K562 (cell line): ENCODE data around the gene RNASE2. TPM values are rescaled to one million over a fixed set of nuclear protein-coding genes. Genes with fewer than 3 reads are reported as not detected.

Source experiments
- ATAC-seq: fragments of 200-7000 bp; cut with Tn5 transposase; 3 replicates; pipeline ENCODE4 v1.9.1; 2020; ENCODE audit warnings: moderate library complexity
- BruUV-seq: library from RNA; stranded (reverse); fragments of 400-500 nt; replicated peaks from 2 replicates; lab custom pipeline; 2021; lab: Mats Ljungman, UMichigan
- CTCF ChIA-PET: fragments of 300-600 bp; formaldehyde crosslinking; extraction: SDS; loops from one replicate; lab custom pipeline; 2021; ENCODE audit warnings: low intra/inter-chr PET ratio; lab: Yijun Ruan, JAX
- POLR2A ChIA-PET: fragments of 300-600, 350-650 bp; sonication (Branson Sonifier 250); formaldehyde crosslinking; extraction: SDS; loops from one replicate; lab custom pipeline; 2021; ENCODE audit warnings: antibody characterized with exemption, inconsistent platforms; lab: Yijun Ruan, JAX
- DNase-seq, 4 experiments: peaks; one replicate each; pipeline versions ENCODE4 v3.0.0 to v3.0.0-alpha.2; 2011 to 2018; ENCODE audit warnings: low spot score in 3 of 4, mixed read lengths in 3 of 4; ENCODE audit errors: extremely low read depth in 1 of 4
- FAIRE-seq: peaks from 2 replicates; lab custom pipeline; 2011; peaks lifted over from hg19 to GRCh38; lab: Jason Lieb, UNC
- H2AFZ ChIP-seq: 2 replicates; pipeline ENCODE4 v1.6.0; 2011; ENCODE audit warnings: low read depth, low read length, control low read depth, inconsistent platforms
- H3K27ac ChIP-seq: fragments of 200-600 bp; 3 replicates; pipeline ENCODE4 v1.8.0; 2011; ENCODE audit warnings: low read depth, mild to moderate bottlenecking, control low read depth, inconsistent platforms, low read length, moderate library complexity, mixed read lengths; ENCODE audit errors: extremely low read depth
- H3K27me3 ChIP-seq, 2 experiments: fragments of 300-600 bp in 1 of 2; 2 replicates in 1 of 2; 3 replicates in 1 of 2; pipeline versions ENCODE4 v1.6.0 to v1.8.0; 2011; ENCODE audit warnings: inconsistent platforms in 2 of 2, low read length in 2 of 2, mild to moderate bottlenecking in 1 of 2, mixed read lengths in 1 of 2, moderate library complexity in 1 of 2; ENCODE audit not compliant: control insufficient read depth in 2 of 2, insufficient read depth in 2 of 2
- H3K36me3 ChIP-seq: fragments of 300-600 bp; 3 replicates; pipeline ENCODE4 v1.8.0; 2011; ENCODE audit warnings: mild to moderate bottlenecking, low read length, inconsistent platforms; ENCODE audit not compliant: control insufficient read depth, insufficient read depth
- H3K4me1 ChIP-seq, 2 experiments: fragments of 200-600 bp in 1 of 2; replicated peaks in 1 of 2; 2 replicates in 1 of 2; 3 replicates in 1 of 2; pipeline versions ENCODE4 v1.5.1 to v1.8.0; 2011; ENCODE audit warnings: inconsistent platforms in 2 of 2, low read length in 2 of 2, mild to moderate bottlenecking in 1 of 2, mixed read lengths in 1 of 2, moderate library complexity in 1 of 2; ENCODE audit not compliant: control insufficient read depth in 2 of 2, insufficient read depth in 2 of 2
- H3K4me2 ChIP-seq: 2 replicates; pipeline ENCODE4 v1.6.1; 2011; ENCODE audit warnings: low read length, control low read depth, inconsistent platforms, mixed read lengths; ENCODE audit not compliant: insufficient read depth
- H3K4me3 ChIP-seq: fragments of 200-600 bp; sonication (generic), shearing (Covaris generic); 2 replicates; pipeline ENCODE4 v1.5.1; 2016; ENCODE audit warnings: control low read depth, inconsistent platforms
- H3K79me2 ChIP-seq: fragments of 200-600 bp; 3 replicates; pipeline ENCODE4 v1.8.0; 2011; ENCODE audit warnings: low read length, inconsistent platforms; ENCODE audit not compliant: control insufficient read depth, insufficient read depth
- H3K9ac ChIP-seq, 2 experiments: 2 replicates each; pipeline versions ENCODE4 v1.6.0 to v1.6.1; 2011; ENCODE audit warnings: low read depth in 2 of 2, low read length in 2 of 2, control low read depth in 1 of 2, inconsistent platforms in 1 of 2, mild to moderate bottlenecking in 1 of 2, mixed read lengths in 1 of 2; ENCODE audit not compliant: insufficient read depth in 1 of 2
- H3K9me1 ChIP-seq: one replicate; pipeline ENCODE4 v1.6.0; 2011; ENCODE audit warnings: inconsistent platforms, mild to moderate bottlenecking, low read length, moderate library complexity; ENCODE audit not compliant: control insufficient read depth, insufficient read depth
- H3K9me3 ChIP-seq: replicated peaks from 2 replicates; pipeline ENCODE4 v1.5.1; 2011; ENCODE audit warnings: low read depth, low read length, inconsistent platforms; ENCODE audit not compliant: control insufficient read depth, insufficient read depth
- H4K20me1 ChIP-seq: replicated peaks from 2 replicates; pipeline ENCODE4 v1.6.1; 2011; ENCODE audit warnings: low read length, inconsistent platforms, mixed read lengths; ENCODE audit not compliant: control insufficient read depth, insufficient read depth
- CBX1 ChIP-seq: sonication (generic); IDR thresholded peaks from 2 replicates; pipeline ENCODE4 v1.6.1; 2016; ENCODE audit warnings: antibody characterized with exemption, low read depth, mild to moderate bottlenecking
- GATAD2A ChIP-seq: fragments of 450-650 bp; IDR thresholded peaks from 2 replicates; pipeline ENCODE4 v1.6.1; 2017
- RFX1 ChIP-seq: fragments of 450-650 bp; IDR thresholded peaks from 2 replicates; pipeline ENCODE4 v1.6.1; 2016; ENCODE audit warnings: mild to moderate bottlenecking, moderate library complexity
- SOX6 ChIP-seq: fragments of 450-650 bp; IDR thresholded peaks from 2 replicates; pipeline ENCODE4 v1.6.1; 2014; ENCODE audit warnings: mild to moderate bottlenecking
- STAT5A ChIP-seq: IDR thresholded peaks from 2 replicates; pipeline ENCODE4 v1.6.1; 2012; ENCODE audit warnings: low read length, inconsistent platforms, borderline replicate concordance
- ZBED1 ChIP-seq: IDR thresholded peaks from 2 replicates; pipeline ENCODE4 v1.6.1; 2014
- ZBTB1 ChIP-seq: sonication (generic); formaldehyde crosslinking; IDR thresholded peaks from 2 replicates; pipeline ENCODE4 v1.8.1; 2023; ENCODE audit warnings: missing genetic modification reagents, low read depth, mild to moderate bottlenecking, borderline replicate concordance
- ZBTB17 ChIP-seq: fragments of 450-650 bp; formaldehyde crosslinking; IDR thresholded peaks from 2 replicates; pipeline ENCODE4 v1.4.0; 2020; ENCODE audit warnings: mild to moderate bottlenecking
- ZNF23 ChIP-seq: fragments of 250-450 bp; sonication (Bioruptor Pico); IDR thresholded peaks from 2 replicates; pipeline ENCODE4 v1.4.0; 2020; ENCODE audit warnings: mild to moderate bottlenecking
- ZNF354B ChIP-seq: fragments of 250-450 bp; sonication (Bioruptor Pico); IDR thresholded peaks from 2 replicates; pipeline ENCODE4 v1.4.0; 2020
- ZNF699 ChIP-seq: fragments of 250-450 bp; sonication (Bioruptor Pico); IDR thresholded peaks from 2 replicates; pipeline ENCODE4 v1.8.0; 2021; ENCODE audit warnings: mild to moderate bottlenecking, moderate library complexity; ENCODE audit not compliant: insufficient replicate concordance
- WGBS: fragments of 100-300 bp; shearing (Covaris generic); methylation state at CpG from one replicate; pipeline ENCODE4 v1.1.6; 2016; ENCODE audit warnings: low coverage, mixed read lengths; ENCODE audit not compliant: insufficient coverage; ENCODE audit errors: missing lambda C conversion rate; 5-methylcytosine and 5-hydroxymethylcytosine counted together
- in situ Hi-C: fragments of 300-500 bp; cut with MboI; formaldehyde crosslinking; loops from 4 replicates; pipeline ENCODE4 v1.15.0; 2018; ENCODE audit warnings: inconsistent platforms, mixed read lengths
- intact Hi-C: fragments of 100-400 bp; cut with micrococcal nuclease; formaldehyde crosslinking; loops from 2 replicates; pipeline ENCODE4 v1.14.2; 2022
- polyA plus RNA-seq, 8 experiments: library from polyadenylated mRNA; depleted of rRNA in 4 of 8; stranded (reverse) in 5 of 8; unstranded in 3 of 8; fragments of >200 nt; fragmentation: Nextera tagmentation in 2 of 8; fragmentation: Illumina TruSeq in 1 of 8; extraction: Ambion mirVana in 2 of 8; extraction: Trizol in 1 of 8; gene quantifications; 2 replicates each; pipeline versions ENCODE4 v1.2.1 to v1.2.3, GENCODE V29; 2011 to 2014; ENCODE audit warnings: inconsistent platforms in 1 of 8, missing spikeins in 1 of 8
- total RNA-seq, 7 experiments: library from RNA; depleted of rRNA in 6 of 7; stranded (reverse); fragments of >200 nt in 6 of 7; fragmentation: Illumina TruSeq in 2 of 7; extraction: Trizol in 2 of 7; gene quantifications; 2 replicates each; pipeline versions ENCODE4 v1.2.1 to v1.2.3, GENCODE V29; 2011 to 2021; ENCODE audit warnings: low replicate concordance in 1 of 7
- TF ChIP-seq, protein P1 (sequence below): fragments of 450-650 bp; IDR thresholded peaks from 2 replicates; pipeline ENCODE4 v1.7.1; 2018; ENCODE audit warnings: mild to moderate bottlenecking, low read depth; ENCODE audit not compliant: partially characterized antibody
- TF ChIP-seq, protein P2 (sequence below): sonication (generic); formaldehyde crosslinking; IDR thresholded peaks from 2 replicates; pipeline ENCODE4 v1.8.1; 2023; ENCODE audit warnings: mild to moderate bottlenecking, missing genetic modification reagents

The RNASE2 gene
- total and polyA plus RNA-seq, 9 of the 15 experiments (the other 6 are each of a cell fraction or from before 2014, with no cell fraction given): not detected

DNA sequence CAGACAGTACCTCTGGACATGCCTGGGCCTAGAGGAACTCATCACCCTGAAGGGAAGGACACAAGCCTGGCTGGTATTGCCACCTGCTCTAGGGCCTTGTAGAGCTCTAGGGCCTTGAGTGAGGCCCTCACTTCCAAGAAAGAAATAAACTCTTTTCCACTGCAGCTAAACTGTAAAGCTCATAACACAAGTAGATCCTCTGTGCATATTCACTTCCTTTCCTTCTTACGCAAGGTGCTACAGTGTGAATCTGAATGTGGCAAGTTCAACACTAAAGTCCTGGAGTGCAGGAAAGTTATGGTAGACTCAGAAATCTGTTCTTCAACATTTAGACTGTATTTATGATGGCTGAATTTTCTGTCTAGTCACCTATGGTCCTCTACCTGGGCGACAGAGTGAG is 49.6 kb upstream of the RNASE2 start:
- no peaks in the 10 kb centered on the region for H3K9me3 ChIP-seq
- H4K20me1 ChIP-seq: no peaks in the 10 kb centered on the region
- H3K4me1 ChIP-seq: no peaks in the 10 kb centered on the region
- no peaks in the 10 kb centered on the region for H3K79me2 ChIP-seq
- ATAC-seq (no peak), FAIRE-seq (no peak), DNase-seq (no peak)
- H2AFZ ChIP-seq: no peak overlapping the region
- no peaks in the 10 kb centered on the region for H3K27me3 ChIP-seq
- no TSS peak for BruUV-seq
- ChIA-PET POLR2A (no interaction called here), CTCF (no interaction called here)
- no peak overlapping the region for H3K4me2 ChIP-seq
- intact Hi-C loops: no loop called here
- H3K27ac ChIP-seq: no peak overlapping the region
- H3K9ac ChIP-seq: no peak overlapping the region
- no peaks in the 10 kb centered on the region for H3K36me3 ChIP-seq
- H3K9me1 ChIP-seq: no peaks in the 10 kb centered on the region
- no peak overlapping the region for H3K4me3 ChIP-seq
- TF ChIP-seq CBX1: no peak
- no peak for TF ChIP-seq GATAD2A
- no peak for TF ChIP-seq STAT5A
- no peak for TF ChIP-seq SOX6
- TF ChIP-seq ZNF699 (CRISPR knock-in tag): no peak
- no peak for TF ChIP-seq ZBTB17 (CRISPR knock-in tag)
- no peak for TF ChIP-seq ZBTB1 (CRISPR knock-in tag)
- TF ChIP-seq ZNF354B (CRISPR knock-in tag): no peak
- TF ChIP-seq ZBED1: no peak
- TF ChIP-seq RFX1: no peak
- TF ChIP-seq, protein P1, sequence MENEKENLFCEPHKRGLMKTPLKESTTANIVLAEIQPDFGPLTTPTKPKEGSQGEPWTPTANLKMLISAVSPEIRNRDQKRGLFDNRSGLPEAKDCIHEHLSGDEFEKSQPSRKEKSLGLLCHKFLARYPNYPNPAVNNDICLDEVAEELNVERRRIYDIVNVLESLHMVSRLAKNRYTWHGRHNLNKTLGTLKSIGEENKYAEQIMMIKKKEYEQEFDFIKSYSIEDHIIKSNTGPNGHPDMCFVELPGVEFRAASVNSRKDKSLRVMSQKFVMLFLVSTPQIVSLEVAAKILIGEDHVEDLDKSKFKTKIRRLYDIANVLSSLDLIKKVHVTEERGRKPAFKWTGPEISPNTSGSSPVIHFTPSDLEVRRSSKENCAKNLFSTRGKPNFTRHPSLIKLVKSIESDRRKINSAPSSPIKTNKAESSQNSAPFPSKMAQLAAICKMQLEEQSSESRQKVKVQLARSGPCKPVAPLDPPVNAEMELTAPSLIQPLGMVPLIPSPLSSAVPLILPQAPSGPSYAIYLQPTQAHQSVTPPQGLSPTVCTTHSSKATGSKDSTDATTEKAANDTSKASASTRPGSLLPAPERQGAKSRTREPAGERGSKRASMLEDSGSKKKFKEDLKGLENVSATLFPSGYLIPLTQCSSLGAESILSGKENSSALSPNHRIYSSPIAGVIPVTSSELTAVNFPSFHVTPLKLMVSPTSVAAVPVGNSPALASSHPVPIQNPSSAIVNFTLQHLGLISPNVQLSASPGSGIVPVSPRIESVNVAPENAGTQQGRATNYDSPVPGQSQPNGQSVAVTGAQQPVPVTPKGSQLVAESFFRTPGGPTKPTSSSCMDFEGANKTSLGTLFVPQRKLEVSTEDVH: no peak
- TF ChIP-seq, protein P2, sequence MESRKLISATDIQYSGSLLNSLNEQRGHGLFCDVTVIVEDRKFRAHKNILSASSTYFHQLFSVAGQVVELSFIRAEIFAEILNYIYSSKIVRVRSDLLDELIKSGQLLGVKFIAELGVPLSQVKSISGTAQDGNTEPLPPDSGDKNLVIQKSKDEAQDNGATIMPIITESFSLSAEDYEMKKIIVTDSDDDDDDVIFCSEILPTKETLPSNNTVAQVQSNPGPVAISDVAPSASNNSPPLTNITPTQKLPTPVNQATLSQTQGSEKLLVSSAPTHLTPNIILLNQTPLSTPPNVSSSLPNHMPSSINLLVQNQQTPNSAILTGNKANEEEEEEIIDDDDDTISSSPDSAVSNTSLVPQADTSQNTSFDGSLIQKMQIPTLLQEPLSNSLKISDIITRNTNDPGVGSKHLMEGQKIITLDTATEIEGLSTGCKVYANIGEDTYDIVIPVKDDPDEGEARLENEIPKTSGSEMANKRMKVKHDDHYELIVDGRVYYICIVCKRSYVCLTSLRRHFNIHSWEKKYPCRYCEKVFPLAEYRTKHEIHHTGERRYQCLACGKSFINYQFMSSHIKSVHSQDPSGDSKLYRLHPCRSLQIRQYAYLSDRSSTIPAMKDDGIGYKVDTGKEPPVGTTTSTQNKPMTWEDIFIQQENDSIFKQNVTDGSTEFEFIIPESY (CRISPR knock-in tag): no peak
- no peak for TF ChIP-seq ZNF23
- in situ Hi-C loops: no loop called here
- 14% methylated on average over 2 of the region's 2 CpGs for WGBS
